Adrenal gland (tissue), 5 donors: ENCODE data around the gene TEDDM1.

Experiments
- CTCF ChIP-seq, 6 experiments: fragments of 450-650 bp in 4 of 6; fragments of 200-600 bp in 2 of 6; sonication (generic) in 1 of 6; IDR thresholded peaks; 1 replicate in 5 of 6; 2 replicates in 1 of 6; pipeline versions ENCODE4 v1.5.1 to v1.8.0; 2016 to 2021; ENCODE audit warnings: antibody characterized with exemption in 6 of 6, mild to moderate bottlenecking in 2 of 6, moderate library complexity in 1 of 6
- POLR2A ChIP-seq, 2 donors: fragments of 450-650 bp; IDR thresholded peaks; one replicate each; pipeline ENCODE4 v1.6.1; 2017; ENCODE audit warnings: antibody characterized with exemption in 2 of 2, mild to moderate bottlenecking in 2 of 2, moderate library complexity in 1 of 2
- donor health status: DM: no; HTN: no; CAD: no.

DNA sequence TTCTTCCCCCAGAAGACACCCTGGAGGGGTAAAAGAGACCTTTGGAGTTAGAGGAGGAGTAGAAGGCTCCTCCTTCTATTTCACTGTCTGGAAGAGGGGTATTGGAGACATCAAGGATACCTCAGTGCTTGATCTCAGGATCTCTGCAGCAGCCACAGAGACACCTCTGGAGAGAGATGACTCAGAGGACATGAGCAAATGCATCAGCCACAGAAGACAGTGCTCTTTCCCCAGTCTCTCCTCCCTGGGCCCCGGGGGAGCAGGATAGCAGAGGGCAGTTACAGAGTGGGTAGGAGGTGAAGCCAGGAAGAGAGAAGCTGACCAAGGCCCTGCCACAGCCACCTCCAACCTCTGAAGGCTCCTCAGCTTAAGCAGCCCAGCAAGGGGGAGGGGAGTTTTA is 15.3 kb upstream of the TEDDM1 start:
- TF ChIP-seq CTCF (IDR thresholded peaks at IDR 0.05) (no peak), POLR2A (IDR thresholded peaks at IDR 0.05) (no peak)
